ENCODE data around the gene TC2N.

DNA sequence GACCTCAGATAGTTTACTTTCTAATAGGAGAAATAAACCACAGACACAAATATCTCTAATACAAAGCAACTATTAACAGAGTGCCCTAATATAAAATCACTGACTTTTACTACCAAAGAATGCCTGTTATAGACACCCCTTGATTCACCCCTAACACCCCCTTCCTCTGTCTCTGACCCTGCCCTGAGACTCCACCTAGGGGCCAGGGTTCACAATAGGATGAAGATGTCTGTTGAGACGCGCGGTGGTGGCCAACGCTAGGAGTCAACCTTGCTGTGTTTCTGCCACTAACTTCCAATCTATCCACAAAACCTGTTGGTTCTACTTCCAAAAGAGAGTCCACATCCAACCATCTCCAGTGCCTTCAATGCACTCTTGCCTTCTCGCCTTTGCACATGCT is 10.9 kb upstream of the TC2N start:
- TF ChIP-seq, protein P1, sequence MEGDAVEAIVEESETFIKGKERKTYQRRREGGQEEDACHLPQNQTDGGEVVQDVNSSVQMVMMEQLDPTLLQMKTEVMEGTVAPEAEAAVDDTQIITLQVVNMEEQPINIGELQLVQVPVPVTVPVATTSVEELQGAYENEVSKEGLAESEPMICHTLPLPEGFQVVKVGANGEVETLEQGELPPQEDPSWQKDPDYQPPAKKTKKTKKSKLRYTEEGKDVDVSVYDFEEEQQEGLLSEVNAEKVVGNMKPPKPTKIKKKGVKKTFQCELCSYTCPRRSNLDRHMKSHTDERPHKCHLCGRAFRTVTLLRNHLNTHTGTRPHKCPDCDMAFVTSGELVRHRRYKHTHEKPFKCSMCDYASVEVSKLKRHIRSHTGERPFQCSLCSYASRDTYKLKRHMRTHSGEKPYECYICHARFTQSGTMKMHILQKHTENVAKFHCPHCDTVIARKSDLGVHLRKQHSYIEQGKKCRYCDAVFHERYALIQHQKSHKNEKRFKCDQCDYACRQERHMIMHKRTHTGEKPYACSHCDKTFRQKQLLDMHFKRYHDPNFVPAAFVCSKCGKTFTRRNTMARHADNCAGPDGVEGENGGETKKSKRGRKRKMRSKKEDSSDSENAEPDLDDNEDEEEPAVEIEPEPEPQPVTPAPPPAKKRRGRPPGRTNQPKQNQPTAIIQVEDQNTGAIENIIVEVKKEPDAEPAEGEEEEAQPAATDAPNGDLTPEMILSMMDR (conservative IDR thresholded peaks at IDR 0.05), result no peak
- no peak for TF ChIP-seq ZFX (IDR thresholded peaks at IDR 0.05)

Data from C4-2B (cell line).